ELR (cell line): ENCODE measurements around the gene UBE2S.
"Not testable (repeated sequence)": the region's sequence is repeated elsewhere in the genome, so short reads cannot be mapped to it uniquely, and the experiment has no call there.

ENCODE experiments used
- DNase-seq: peaks from one replicate; pipeline ENCODE4 v3.0.0-alpha.2; 2015; ENCODE audit warnings: low read depth

Gene UBE2S

GRCh38 chr19:55440411-55441105 is 33.0 kb upstream of the UBE2S start:
- peak; percentile 27 for DNase-seq

- DNase-seq = no peak
Measured at GRCh38 chr19:55439052-55439451, 31.5 kb upstream of the UBE2S start.

GRCh38 chr19:55437410-55437809 is 29.8 kb upstream of the UBE2S start:
- DNase-seq = peak; percentile 72

GRCh38 chr19:55436847-55437246 is 29.3 kb upstream of the UBE2S start:
- no peak for DNase-seq

- DNase-seq = no peak
Measured at GRCh38 chr19:55435020-55435419, 27.4 kb upstream of the UBE2S start.

- DNase-seq = no peak
Measured at GRCh38 chr19:55434356-55434919, 26.9 kb upstream of the UBE2S start.

GRCh38 chr19:55433292-55433691 is 25.7 kb upstream of the UBE2S start:
- no peak for DNase-seq

GRCh38 chr19:55432241-55432959 is 24.8 kb upstream of the UBE2S start:
- DNase-seq = peak; percentile 24

- DNase-seq = no peak
Measured at GRCh38 chr19:55431183-55431582, 23.6 kb upstream of the UBE2S start.

GRCh38 chr19:55426042-55426441 is 18.5 kb upstream of the UBE2S start:
- no peak for DNase-seq

GRCh38 chr19:55424518-55424917 is 16.9 kb upstream of the UBE2S start:
- DNase-seq = no peak

- no peak for DNase-seq
Measured at GRCh38 chr19:55423225-55424005, 15.8 kb upstream of the UBE2S start.

GRCh38 chr19:55421281-55421680 is 13.7 kb upstream of the UBE2S start:
- not testable (repeated sequence) for DNase-seq

- DNase-seq = no peak
Measured at GRCh38 chr19:55419624-55420236, 12.1 kb upstream of the UBE2S start.

- DNase-seq = no peak
Measured at GRCh38 chr19:55419103-55419502, 11.5 kb upstream of the UBE2S start.

GRCh38 chr19:55418185-55418584 is 10.6 kb upstream of the UBE2S start:
- peak; percentile 91 for DNase-seq

GRCh38 chr19:55410168-55410567 is 2.6 kb upstream of the UBE2S start:
- no peak for DNase-seq

- not testable (repeated sequence) for DNase-seq
Measured at GRCh38 chr19:55409179-55409578, 1.6 kb upstream of the UBE2S start.

- no peak for DNase-seq
Measured at GRCh38 chr19:55408533-55408872, 915 bp upstream of the UBE2S start.

GRCh38 chr19:55407800-55408532 is 378 bp upstream of the UBE2S start:
- DNase-seq = peak; percentile 99

GRCh38 chr19:55406826-55407549 is 600 bp downstream of the UBE2S start:
- peak; percentile 47 for DNase-seq
